GM12873 (cell line): ENCODE results near the gene KYAT1.

Source experiments
- CTCF ChIP-seq: IDR thresholded peaks from 2 replicates; pipeline ENCODE4 v1.5.1; 2012; ENCODE audit warnings: low read depth, mild to moderate bottlenecking, moderate library complexity, low read length, control low read depth; ENCODE audit not compliant: insufficient read depth; ENCODE audit errors: missing control alignments

Gene KYAT1

GRCh38 chr9:128792978-128793686 lies 88.6 kb downstream of the KYAT1 start:
- TF ChIP-seq CTCF, result no peak

DNA sequence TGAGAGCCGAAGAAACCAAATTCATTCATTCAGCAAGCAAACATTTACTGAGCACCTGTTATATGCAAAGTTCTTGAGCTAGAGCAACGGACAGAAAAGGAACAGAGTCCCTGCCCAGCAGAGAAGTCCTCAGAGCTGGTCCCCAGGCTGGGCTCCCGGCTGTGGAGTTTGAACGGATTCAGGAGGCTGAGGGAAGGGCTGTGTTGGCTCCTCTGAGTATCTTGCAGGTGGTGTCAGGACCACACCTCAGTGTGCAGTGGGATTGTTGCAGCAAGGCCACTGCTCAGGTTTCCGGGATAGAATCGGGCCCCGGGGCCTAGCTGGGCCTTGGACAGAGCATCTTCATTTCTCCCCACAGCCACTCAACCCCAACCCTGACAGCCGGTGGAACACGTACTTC lies 89.6 kb downstream of the KYAT1 start:
- TF ChIP-seq CTCF, result no peak

DNA sequence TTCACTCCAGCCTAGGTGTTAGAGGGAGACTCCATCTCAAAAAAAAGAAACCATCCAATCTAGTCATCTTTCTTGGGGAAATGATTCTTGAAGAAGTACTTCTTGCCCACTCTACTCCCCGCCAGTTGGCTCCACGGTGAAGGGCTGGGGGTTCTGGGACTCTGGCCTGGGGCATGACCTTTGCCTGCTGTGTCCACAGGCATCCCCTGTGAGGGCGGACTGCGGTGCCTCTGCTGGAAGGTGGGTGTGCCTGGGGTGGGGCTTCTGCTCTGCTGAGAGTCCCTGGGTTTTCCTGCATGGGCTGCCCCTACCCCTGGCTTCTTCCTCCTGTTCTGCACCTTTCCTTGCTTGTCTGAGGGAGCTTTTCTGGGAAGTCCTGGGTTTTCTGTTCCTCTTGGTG lies 91.2 kb downstream of the KYAT1 start:
- TF ChIP-seq CTCF, result no peak

GRCh38 chr9:128788445-128788844 lies 93.3 kb downstream of the KYAT1 start:
- no peak for TF ChIP-seq CTCF

GRCh38 chr9:128787659-128788058 lies 94.1 kb downstream of the KYAT1 start:
- no peak for TF ChIP-seq CTCF

DNA sequence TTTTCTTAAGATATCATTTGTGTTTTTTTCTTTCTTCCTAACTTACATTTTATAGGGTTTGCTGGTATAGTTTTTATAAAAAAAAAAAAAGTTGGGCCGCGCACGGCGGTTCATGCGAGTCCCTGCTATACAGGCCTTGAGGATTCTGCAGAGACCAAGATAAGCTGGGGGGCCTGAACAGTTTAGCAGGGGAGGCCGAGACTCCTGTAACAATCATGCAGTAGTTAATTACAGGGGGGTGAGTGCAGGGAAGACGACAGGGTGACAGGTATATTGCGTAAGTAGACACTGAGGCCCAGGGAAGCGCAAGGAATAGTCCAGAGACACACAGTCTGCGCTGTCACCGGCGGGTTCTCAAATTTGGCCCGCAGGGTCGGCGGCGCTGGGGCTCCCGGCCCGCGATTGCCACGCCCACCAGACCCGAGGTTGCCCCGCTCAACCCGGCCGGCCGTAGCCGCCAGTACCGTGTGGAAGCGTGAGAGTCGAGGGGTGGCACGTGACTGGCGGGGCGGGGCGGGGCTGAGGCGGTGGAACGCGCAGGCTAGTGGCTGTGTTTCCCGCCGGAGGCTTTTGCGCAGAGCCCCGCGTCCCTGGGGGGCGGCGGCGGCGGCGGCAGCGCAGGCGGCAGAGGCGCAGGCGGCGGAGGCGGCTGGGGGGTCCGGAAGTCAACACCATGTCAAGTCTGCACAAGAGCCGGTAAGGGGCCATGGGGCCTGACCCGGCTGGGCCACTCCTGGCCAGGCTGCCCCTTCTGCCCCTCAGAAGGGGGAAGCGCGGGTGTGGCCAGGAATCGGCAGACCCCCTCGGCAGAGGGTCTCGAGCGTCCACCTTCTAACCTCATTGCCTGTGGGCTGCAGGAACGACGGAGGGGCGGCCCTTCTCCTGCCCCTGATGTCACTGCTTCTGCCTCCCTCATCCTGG lies 94.8 kb downstream of the KYAT1 start, which contains the start of gene TBC1D13:
Gene TBC1D13, plus strand, starts transcription at position 573 of the 921 bp plus-strand sequence. Its CDS starts 101 bp downstream, at position 674.
- no peak for TF ChIP-seq CTCF

DNA sequence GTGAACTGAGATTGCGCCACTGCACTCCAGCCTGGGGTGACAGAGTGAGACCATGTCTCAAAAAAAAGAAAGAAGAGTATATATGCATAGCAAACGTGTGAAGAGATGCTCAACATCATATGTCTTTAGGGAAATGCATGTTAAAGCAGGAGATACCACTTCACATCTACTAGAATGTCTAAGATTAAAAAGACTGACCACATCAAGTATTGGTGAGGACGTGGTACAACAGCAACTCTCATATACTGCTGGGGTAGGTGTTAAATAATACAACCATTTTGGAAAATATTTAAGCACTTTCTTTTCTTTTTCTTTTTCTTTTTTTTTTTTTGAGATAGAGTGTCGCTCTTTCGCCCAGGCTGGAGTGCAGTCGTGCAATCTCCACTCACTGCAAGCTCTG lies 96.3 kb downstream of the KYAT1 start:
- no peak for TF ChIP-seq CTCF
